ENCODE measurements around the gene EID2. TPM values are rescaled to one million over a fixed set of nuclear protein-coding genes. Genes with fewer than 3 reads are reported as not detected.
A peak's percentile ranks its signal among the peaks of the same experiment; 100 is the strongest.

The EID2 gene
- total and polyA plus RNA-seq, 3 experiments from 2014 or later, result 14.0 to 29.2 (median 15.4) TPM

- Mint-ChIP-seq H3K27ac (peak overlapping the region; percentile 51 to 99 (median 90)), H3K36me3 (peaks cover 0 to 1% (median 0%) of the 10 kb centered on the region in 3 donors), H3K4me1 (peaks cover 18 to 25% (median 23%) of the 10 kb centered on the region in 3 donors), H3K4me3 (peak overlapping the region; percentile 39 to 87 (median 82)), H3K27me3 (peaks cover under 1 to 2% of the 10 kb centered on the region in 2 donors), H3K9me3 (no peaks in the 10 kb centered on the region)
- Histone ChIP-seq H3K4me1 (ENCODE audit: insufficient read depth, low read length) (peaks cover 19% of the 10 kb centered on the region), H3K36me3 (ENCODE audit: insufficient read depth, low read length) (no peaks in the 10 kb centered on the region), H3K27ac (ENCODE audit: low read depth, low read length) (peak overlapping the region; percentile 35), H3K9me3 (ENCODE audit: low read length) (no peaks in the 10 kb centered on the region), H3K27me3 (ENCODE audit: insufficient read depth, low read length, poor library complexity, severe bottlenecking) (no peaks in the 10 kb centered on the region), H3K4me3 (ENCODE audit: low read length) (peak overlapping the region; percentile 54)
- ChIA-PET POLR2A (interaction anchor here (0.5 kb wide), 1 partner anchor 862 kb away, joined by 3 read pairs; no protein-coding TSS in a partner anchor), CTCF (no interaction called here)
- DNase-seq, result peak in 1 of 5 donors; percentile 7
Observed at GRCh38 chr19:39558624-39559117, 18.7 kb upstream of the EID2 start.

DNA sequence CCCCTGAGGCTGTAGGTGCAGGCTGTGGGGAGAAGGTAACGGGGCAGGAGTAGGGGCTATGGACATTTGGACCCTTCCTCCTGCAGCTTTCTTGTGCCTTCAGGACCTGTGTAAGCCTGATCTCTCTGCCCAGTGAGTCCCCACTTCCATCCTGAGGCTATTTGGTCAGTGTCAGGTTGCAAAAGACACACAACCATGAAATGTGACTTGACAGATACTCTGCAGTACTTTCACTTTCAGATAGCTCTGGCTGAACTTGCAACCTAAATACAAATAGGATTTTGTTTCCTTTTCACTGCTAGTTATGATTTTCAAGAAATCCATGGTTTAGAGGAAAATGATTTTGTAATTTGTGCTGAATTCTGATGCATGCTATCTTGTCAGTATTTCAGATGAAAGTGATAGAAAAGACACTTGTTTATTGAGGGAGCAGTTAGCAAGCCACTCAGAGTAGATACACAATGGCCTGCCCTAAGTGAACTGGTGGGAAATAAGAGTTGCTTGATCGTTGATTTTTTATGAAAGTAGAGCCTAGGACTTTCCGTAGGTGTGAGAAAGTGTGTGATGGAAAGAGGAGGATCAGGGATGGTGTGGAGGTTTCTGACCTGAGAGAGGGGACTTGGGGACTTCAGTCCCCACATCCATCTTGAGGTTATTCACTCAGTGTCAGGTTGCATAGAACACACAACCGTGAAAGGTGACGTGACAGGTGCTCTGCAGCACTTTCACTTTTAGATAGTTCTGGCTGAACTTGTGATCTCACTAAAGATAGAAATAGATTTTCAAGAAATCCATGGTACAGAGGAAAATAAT is 18.1 kb upstream of the EID2 start:
- peaks cover 19% of the 10 kb centered on the region for H3K4me1 ChIP-seq (ENCODE audit: insufficient read depth, low read length)
- CTCF ChIA-PET, result no interaction called here
- POLR2A ChIA-PET, result interaction anchor here (0.6 kb wide), 1 partner anchor 125 kb away, joined by 3 read pairs; no protein-coding TSS in a partner anchor
- no peaks in the 10 kb centered on the region for H3K36me3 ChIP-seq (ENCODE audit: insufficient read depth, low read length)
- peak overlapping the region; percentile 39 to 87 (median 82) for H3K4me3 Mint-ChIP-seq
- no peaks in the 10 kb centered on the region for H3K27me3 ChIP-seq (ENCODE audit: insufficient read depth, low read length, poor library complexity, severe bottlenecking)
- H3K27ac ChIP-seq (ENCODE audit: low read depth, low read length), result peak overlapping the region; percentile 35
- peak overlapping the region; percentile 54 for H3K4me3 ChIP-seq (ENCODE audit: low read length)
- peaks cover 18 to 25% (median 23%) of the 10 kb centered on the region in 3 donors for H3K4me1 Mint-ChIP-seq
- no peaks in the 10 kb centered on the region for H3K9me3 ChIP-seq (ENCODE audit: low read length)
- H3K27ac Mint-ChIP-seq, result peak overlapping the region; percentile 51 to 99 (median 90)
- H3K9me3 Mint-ChIP-seq, result no peaks in the 10 kb centered on the region
- H3K36me3 Mint-ChIP-seq, result peaks cover 0 to 1% (median 0%) of the 10 kb centered on the region in 3 donors
- DNase-seq, result peak in 2 of 5 donors; percentile 13 to 21
- H3K27me3 Mint-ChIP-seq, result peaks cover 2 to 5% of the 10 kb centered on the region in 2 donors

DNA sequence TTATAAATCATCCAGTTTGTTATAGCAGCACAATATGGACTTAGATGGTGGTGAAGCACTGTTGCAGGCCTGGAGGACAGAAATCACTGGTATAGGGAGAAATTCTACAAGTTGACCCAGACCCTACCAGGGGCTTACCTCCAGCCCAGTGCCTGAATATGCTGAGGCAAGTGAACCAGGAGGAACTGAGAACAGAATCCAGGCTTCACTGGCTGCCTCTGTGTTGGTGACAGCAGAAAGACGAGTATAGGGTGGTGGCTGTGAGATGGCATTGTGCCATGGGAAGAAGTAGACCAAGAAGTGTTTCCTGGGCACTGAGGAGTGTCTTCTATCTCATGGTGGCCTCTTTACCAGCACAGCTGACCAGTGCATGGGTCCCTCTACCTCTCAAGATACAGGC is 15.9 kb upstream of the EID2 start:
- Histone ChIP-seq H3K9me3 (ENCODE audit: low read length) (no peaks in the 10 kb centered on the region), H3K27me3 (ENCODE audit: insufficient read depth, low read length, poor library complexity, severe bottlenecking) (no peaks in the 10 kb centered on the region), H3K36me3 (ENCODE audit: insufficient read depth, low read length) (no peaks in the 10 kb centered on the region), H3K27ac (ENCODE audit: low read depth, low read length) (no peak overlapping the region), H3K4me3 (ENCODE audit: low read length) (no peak overlapping the region), H3K4me1 (ENCODE audit: insufficient read depth, low read length) (peaks cover 24% of the 10 kb centered on the region)
- Mint-ChIP-seq H3K27me3 (peaks cover 2 to 5% of the 10 kb centered on the region in 2 donors), H3K27ac (no peak overlapping the region), H3K9me3 (no peaks in the 10 kb centered on the region), H3K36me3 (peaks cover 0 to 1% (median 0%) of the 10 kb centered on the region in 3 donors), H3K4me3 (no peak overlapping the region), H3K4me1 (peaks cover 18 to 25% (median 23%) of the 10 kb centered on the region in 3 donors)
- ChIA-PET POLR2A (no interaction called here), CTCF (interaction anchor here (0.9 kb wide), 1 partner anchor 19 kb away, joined by 3 read pairs; no protein-coding TSS in a partner anchor)
- DNase-seq, result no peak

DNA sequence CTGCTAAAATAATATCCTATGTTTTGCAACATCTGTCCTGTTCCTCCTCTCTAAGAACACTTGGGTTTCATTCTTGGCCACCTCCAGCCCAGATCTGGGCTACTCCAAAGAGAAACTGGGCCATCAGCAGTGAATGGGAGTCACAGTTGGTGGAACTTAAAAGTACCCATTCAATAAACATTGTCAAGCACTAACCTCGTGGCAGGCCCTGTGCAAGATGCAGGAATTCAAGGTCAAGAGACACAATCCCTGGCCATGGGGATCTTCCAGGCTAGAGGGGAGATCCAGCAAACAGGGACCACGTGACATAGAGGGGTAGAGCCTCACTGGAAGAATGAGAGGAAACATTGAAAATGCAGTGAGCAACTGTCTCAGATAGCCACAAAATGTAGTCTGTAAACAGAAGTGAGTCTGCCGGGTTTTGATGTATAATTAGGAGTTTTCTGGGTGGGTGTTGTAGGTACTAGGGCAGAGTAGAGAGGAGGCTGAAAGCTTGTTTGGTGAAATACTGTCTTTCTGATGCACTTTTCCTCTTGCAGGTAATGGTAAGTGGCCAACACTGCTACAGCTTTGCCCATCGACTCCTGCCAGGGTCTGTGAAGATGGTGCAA is 14.8 kb upstream of the EID2 start:
- ChIA-PET POLR2A (no interaction called here), CTCF (interaction anchor here (0.9 kb wide), 1 partner anchor 17 kb away, joined by 3 read pairs; no protein-coding TSS in a partner anchor)
- peaks cover 0 to 1% (median 0%) of the 10 kb centered on the region in 3 donors for H3K36me3 Mint-ChIP-seq
- no peak for DNase-seq
- no peaks in the 10 kb centered on the region for H3K9me3 ChIP-seq (ENCODE audit: low read length)
- H3K27ac ChIP-seq (ENCODE audit: low read depth, low read length), result no peak overlapping the region
- peaks cover 2 to 5% of the 10 kb centered on the region in 2 donors for H3K27me3 Mint-ChIP-seq
- no peaks in the 10 kb centered on the region for H3K27me3 ChIP-seq (ENCODE audit: insufficient read depth, low read length, poor library complexity, severe bottlenecking)
- no peak overlapping the region for H3K4me3 ChIP-seq (ENCODE audit: low read length)
- H3K27ac Mint-ChIP-seq, result no peak overlapping the region
- H3K9me3 Mint-ChIP-seq, result no peaks in the 10 kb centered on the region
- no peaks in the 10 kb centered on the region for H3K36me3 ChIP-seq (ENCODE audit: insufficient read depth, low read length)
- H3K4me1 ChIP-seq (ENCODE audit: insufficient read depth, low read length), result peaks cover 24% of the 10 kb centered on the region
- H3K4me3 Mint-ChIP-seq, result no peak overlapping the region
- H3K4me1 Mint-ChIP-seq, result peaks cover 18 to 25% (median 23%) of the 10 kb centered on the region in 3 donors

GRCh38 chr19:39553082-39553652 is 13.2 kb upstream of the EID2 start:
- peak overlapping the region in 1 of 8 donors; percentile 38 for H3K27ac Mint-ChIP-seq
- Histone ChIP-seq H3K4me1 (ENCODE audit: insufficient read depth, low read length) (peaks cover 14% of the 10 kb centered on the region), H3K9me3 (ENCODE audit: low read length) (no peaks in the 10 kb centered on the region), H3K36me3 (ENCODE audit: insufficient read depth, low read length) (no peaks in the 10 kb centered on the region), H3K4me3 (ENCODE audit: low read length) (no peak overlapping the region), H3K27ac (ENCODE audit: low read depth, low read length) (no peak overlapping the region), H3K27me3 (ENCODE audit: insufficient read depth, low read length, poor library complexity, severe bottlenecking) (no peaks in the 10 kb centered on the region)
- ChIA-PET CTCF (interaction anchor here (1.2 kb wide), 1 partner anchor 119 kb away, joined by 3 read pairs; no protein-coding TSS in a partner anchor), POLR2A (no interaction called here)
- no peak for DNase-seq
- H3K36me3 Mint-ChIP-seq, result peaks cover 0 to 1% (median 0%) of the 10 kb centered on the region in 3 donors
- H3K9me3 Mint-ChIP-seq, result no peaks in the 10 kb centered on the region
- peaks cover 9 to 13% (median 10%) of the 10 kb centered on the region in 3 donors for H3K4me1 Mint-ChIP-seq
- no peak overlapping the region for H3K4me3 Mint-ChIP-seq
- peaks cover 2 to 5% of the 10 kb centered on the region in 2 donors for H3K27me3 Mint-ChIP-seq

DNA sequence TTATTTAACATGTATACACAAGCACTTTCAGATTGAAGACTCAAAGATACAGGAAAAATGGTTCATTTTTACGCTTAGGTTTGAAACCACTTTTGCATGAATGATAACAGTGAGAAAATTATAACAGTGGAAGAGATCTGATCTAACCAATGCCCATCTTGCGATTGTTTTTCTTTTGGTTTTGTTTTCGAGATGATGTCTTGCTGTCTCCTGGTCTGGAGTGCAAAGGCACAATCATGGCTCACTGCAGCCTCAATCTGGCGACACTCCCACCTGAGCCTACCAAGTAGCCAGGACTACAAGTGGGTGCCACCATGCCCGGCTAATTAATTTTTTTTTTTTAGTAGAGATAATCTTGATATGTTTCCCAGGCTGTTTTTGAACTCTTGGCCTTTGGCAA is 10.2 kb upstream of the EID2 start:
- Mint-ChIP-seq H3K36me3 (no peaks in the 10 kb centered on the region), H3K9me3 (no peaks in the 10 kb centered on the region), H3K27me3 (peaks cover 2 to 8% of the 10 kb centered on the region in 2 donors), H3K27ac (no peak overlapping the region), H3K4me3 (no peak overlapping the region), H3K4me1 (peaks cover 0 to 10% (median 6%) of the 10 kb centered on the region in 3 donors)
- no peaks in the 10 kb centered on the region for H3K9me3 ChIP-seq (ENCODE audit: low read length)
- no peak overlapping the region for H3K4me3 ChIP-seq (ENCODE audit: low read length)
- peaks cover 24% of the 10 kb centered on the region for H3K4me1 ChIP-seq (ENCODE audit: insufficient read depth, low read length)
- no peak for DNase-seq
- CTCF ChIA-PET, result interaction anchor here (1.5 to 2.3 kb wide), 5 partner anchors 8 to 122 kb away, joined by 4 to 37 read pairs (median 8); no protein-coding TSS in a partner anchor
- POLR2A ChIA-PET, result no interaction called here
- no peak overlapping the region for H3K27ac ChIP-seq (ENCODE audit: low read depth, low read length)
- no peaks in the 10 kb centered on the region for H3K36me3 ChIP-seq (ENCODE audit: insufficient read depth, low read length)
- H3K27me3 ChIP-seq (ENCODE audit: insufficient read depth, low read length, poor library complexity, severe bottlenecking), result no peaks in the 10 kb centered on the region

DNA sequence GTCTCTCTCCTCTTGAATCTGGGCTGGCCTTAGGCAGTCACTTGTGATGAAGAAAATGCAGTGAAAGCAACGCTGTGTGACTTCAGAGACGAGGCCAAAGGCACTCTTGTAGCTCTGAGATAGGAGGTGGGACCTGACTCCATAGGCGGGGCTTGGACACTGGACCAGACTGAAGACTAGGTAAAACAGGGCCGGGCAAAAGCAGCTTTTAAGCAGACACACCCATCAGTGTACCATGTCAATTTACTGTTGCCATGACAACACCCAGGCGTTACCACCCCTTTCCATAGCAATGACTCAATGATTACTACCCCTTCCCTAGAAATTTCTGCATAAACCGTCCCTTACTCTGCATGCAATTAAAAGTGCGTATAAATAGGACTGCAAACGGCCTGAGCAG is 6.6 kb upstream of the EID2 start:
- Histone ChIP-seq H3K4me1 (ENCODE audit: insufficient read depth, low read length) (peaks cover 33% of the 10 kb centered on the region), H3K9me3 (ENCODE audit: low read length) (no peaks in the 10 kb centered on the region), H3K27ac (ENCODE audit: low read depth, low read length) (no peak overlapping the region), H3K36me3 (ENCODE audit: insufficient read depth, low read length) (no peaks in the 10 kb centered on the region), H3K4me3 (ENCODE audit: low read length) (no peak overlapping the region), H3K27me3 (ENCODE audit: insufficient read depth, low read length, poor library complexity, severe bottlenecking) (no peaks in the 10 kb centered on the region)
- Mint-ChIP-seq H3K27ac (no peak overlapping the region), H3K27me3 (peaks cover 1 to 6% of the 10 kb centered on the region in 2 donors), H3K4me3 (no peak overlapping the region), H3K4me1 (peaks cover 4 to 28% (median 17%) of the 10 kb centered on the region in 3 donors), H3K36me3 (no peaks in the 10 kb centered on the region), H3K9me3 (no peaks in the 10 kb centered on the region)
- ChIA-PET CTCF (interaction anchor here (1.9 kb wide), 1 partner anchor 126 kb away, joined by 5 read pairs; no protein-coding TSS in a partner anchor), POLR2A (interaction anchor here (0.6 kb wide), 1 partner anchor 128 kb away, joined by 4 read pairs; no protein-coding TSS in a partner anchor)
- DNase-seq, result no peak
